Measurements from ENCODE around the gene TRAF1. TPM values are rescaled to one million over a fixed set of nuclear protein-coding genes. Genes with fewer than 3 reads are reported as not detected.
A peak's percentile ranks its signal among the peaks of the same experiment; 100 is the strongest.

Gene TRAF1
- total and polyA plus RNA-seq, 2 of the 13 experiments (the other 11 are each of a cell fraction or from before 2014, with no cell fraction given), result 0.44 to 1.0 TPM

- 95% methylated on average over 3 of the region's 3 CpGs for WGBS (ENCODE audit: low lambda C conversion rate)
- DNase-seq (ENCODE audit: low spot score) (no peak), ATAC-seq (no peak), FAIRE-seq (no peak)
- intact Hi-C loops (cut with micrococcal nuclease; ENCODE audit: unreplicated experiment), result no loop called here
- in situ Hi-C loops (cut with HindIII; ENCODE audit: extremely low pct_ligation_motif_present, low pct_unique_long_range_greater_than_20kb), result no loop called here
- ChIA-PET CTCF (ENCODE audit: low intra/inter-chr PET ratio, low total read pairs) (no interaction called here), POLR2A (no interaction called here)
- no peak overlapping the region for H2AFZ ChIP-seq (ENCODE audit: low read length)
- no peak overlapping the region for H3K4me3 ChIP-seq (replicated peaks in 1 of 3; ENCODE audit: insufficient read depth in 1 of 3, low read depth in 2 of 3, low read length in 3 of 3)
- H3K9ac ChIP-seq (ENCODE audit: insufficient read depth, low read depth, low read length), result no peak overlapping the region
- TSS peak; percentile 15 for BruUV-seq (replicated peaks)
- H3K9me3 ChIP-seq (ENCODE audit: low read length), result no peaks in the 10 kb centered on the region
- peaks cover 18% of the 10 kb centered on the region for H3K4me1 ChIP-seq (ENCODE audit: insufficient read depth, low read length)
- no peak overlapping the region for H3K4me2 ChIP-seq (ENCODE audit: low read depth, low read length)
- H3K27me3 ChIP-seq (ENCODE audit: control insufficient read depth in 1 of 2, insufficient read depth in 2 of 2, low read length in 2 of 2), result no peaks in the 10 kb centered on the region
- no peaks in the 10 kb centered on the region for H3K79me2 ChIP-seq (ENCODE audit: insufficient read depth, low read length)
- TF ChIP-seq HDAC1 (CRISPR knock-in tag; IDR thresholded peaks at IDR 0.05) (no peak), POLR2AphosphoS2 (IDR thresholded peaks at IDR 0.05; ENCODE audit: low read depth, low read length) (no peak), TFAP4 (IDR thresholded peaks at IDR 0.05; ENCODE audit: borderline replicate concordance, low read depth) (no peak), ZNF75D (CRISPR knock-in tag; IDR thresholded peaks at IDR 0.05; ENCODE audit: borderline replicate concordance) (no peak), POLR2G (IDR thresholded peaks at IDR 0.05; ENCODE audit: low read depth, low read length) (peak; percentile 51; the same call in 1 of the 2 replicates)
- H3K27ac ChIP-seq (ENCODE audit: extremely low read length, insufficient read depth, low read length), result no peak overlapping the region
- H3K36me3 ChIP-seq (replicated peaks in 1 of 2; ENCODE audit: control insufficient read depth in 1 of 2, insufficient read depth in 2 of 2, low read length in 2 of 2), result peaks cover 5 to 20% of the 10 kb centered on the region in 2 experiments
- H4K20me1 ChIP-seq (ENCODE audit: insufficient read depth, low read length), result no peaks in the 10 kb centered on the region
Observed at GRCh38 chr9:120854596-120855327, 71.8 kb downstream of the TRAF1 start.

- H3K4me3 ChIP-seq (replicated peaks in 1 of 3; ENCODE audit: insufficient read depth in 1 of 3, low read depth in 2 of 3, low read length in 3 of 3), result no peak overlapping the region
- WGBS (ENCODE audit: low lambda C conversion rate), result 98% methylated on average over 6 of the region's 6 CpGs
- H3K27ac ChIP-seq (ENCODE audit: extremely low read length, insufficient read depth, low read length), result no peak overlapping the region
- ChIA-PET CTCF (ENCODE audit: low intra/inter-chr PET ratio, low total read pairs) (no interaction called here), POLR2A (interaction anchor here (1.0 kb wide), 1 partner anchor 15 kb away, joined by 4 read pairs; no protein-coding TSS in a partner anchor)
- intact Hi-C loops (cut with micrococcal nuclease; ENCODE audit: unreplicated experiment), result no loop called here
- no peak overlapping the region for H3K9ac ChIP-seq (ENCODE audit: insufficient read depth, low read depth, low read length)
- in situ Hi-C loops (cut with HindIII; ENCODE audit: extremely low pct_ligation_motif_present, low pct_unique_long_range_greater_than_20kb), result no loop called here
- no peaks in the 10 kb centered on the region for H3K27me3 ChIP-seq (ENCODE audit: control insufficient read depth in 1 of 2, insufficient read depth in 2 of 2, low read length in 2 of 2)
- TF ChIP-seq ISX (CRISPR knock-in tag; conservative IDR thresholded peaks at IDR 0.05) (no peak), CC2D1A (CRISPR knock-in tag; IDR thresholded peaks at IDR 0.05) (no peak), ZNF816 (CRISPR knock-in tag; IDR thresholded peaks at IDR 0.05; ENCODE audit: borderline replicate concordance) (no peak), ZNF746 (CRISPR knock-in tag; IDR thresholded peaks at IDR 0.05) (no peak), PRMT3 (CRISPR knock-in tag; IDR thresholded peaks at IDR 0.05; ENCODE audit: borderline replicate concordance, low read depth) (no peak), ZNF263 (CRISPR knock-in tag; IDR thresholded peaks at IDR 0.05) (no peak)
- no peak for ATAC-seq
- no peaks in the 10 kb centered on the region for H3K79me2 ChIP-seq (ENCODE audit: insufficient read depth, low read length)
- H3K36me3 ChIP-seq (replicated peaks in 1 of 2; ENCODE audit: control insufficient read depth in 1 of 2, insufficient read depth in 2 of 2, low read length in 2 of 2), result peaks cover 0 to 10% of the 10 kb centered on the region in 2 experiments; a peak in 2 of 5 replicates
- H3K4me1 ChIP-seq (ENCODE audit: insufficient read depth, low read length), result peaks cover 18% of the 10 kb centered on the region
- H2AFZ ChIP-seq (ENCODE audit: low read length), result no peak overlapping the region
- no peaks in the 10 kb centered on the region for H4K20me1 ChIP-seq (ENCODE audit: insufficient read depth, low read length)
- no peak for DNase-seq (ENCODE audit: low spot score)
- no peaks in the 10 kb centered on the region for H3K9me3 ChIP-seq (ENCODE audit: low read length)
- BruUV-seq (replicated peaks), result no TSS peak
- no peak overlapping the region for H3K4me2 ChIP-seq (ENCODE audit: low read depth, low read length)
- FAIRE-seq, result no peak
Observed at GRCh38 chr9:120853198-120853597, 73.4 kb downstream of the TRAF1 start.

All from HepG2 (cell line).